ENCODE data around the gene BTN3A1.
"Not testable (repeated sequence)": the region's sequence is repeated elsewhere in the genome, so short reads cannot be mapped to it uniquely, and the experiment has no call there.

BTN3A1 gene

DNA sequence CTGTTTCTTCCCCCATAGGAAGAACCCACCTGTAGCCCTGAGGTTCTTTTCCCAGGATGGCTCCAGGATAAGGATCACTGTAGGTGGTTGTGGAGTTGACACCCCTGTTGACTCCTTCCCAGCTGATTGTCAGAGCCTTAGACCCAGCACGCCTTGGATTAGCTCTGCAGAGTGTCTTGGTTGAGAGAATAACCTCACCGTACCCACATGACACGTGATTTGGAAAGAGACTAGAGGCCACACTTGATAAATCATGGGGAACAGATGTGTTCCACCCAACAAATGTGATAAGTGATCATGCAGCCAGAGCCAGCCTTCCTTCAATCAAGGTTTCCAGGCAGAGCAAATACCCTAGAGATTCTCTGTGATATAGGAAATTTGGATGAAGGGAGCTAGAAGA, 12.2 kb downstream of the BTN3A1 start:
- no peak for DNase-seq (ENCODE audit: low spot score)

DNA sequence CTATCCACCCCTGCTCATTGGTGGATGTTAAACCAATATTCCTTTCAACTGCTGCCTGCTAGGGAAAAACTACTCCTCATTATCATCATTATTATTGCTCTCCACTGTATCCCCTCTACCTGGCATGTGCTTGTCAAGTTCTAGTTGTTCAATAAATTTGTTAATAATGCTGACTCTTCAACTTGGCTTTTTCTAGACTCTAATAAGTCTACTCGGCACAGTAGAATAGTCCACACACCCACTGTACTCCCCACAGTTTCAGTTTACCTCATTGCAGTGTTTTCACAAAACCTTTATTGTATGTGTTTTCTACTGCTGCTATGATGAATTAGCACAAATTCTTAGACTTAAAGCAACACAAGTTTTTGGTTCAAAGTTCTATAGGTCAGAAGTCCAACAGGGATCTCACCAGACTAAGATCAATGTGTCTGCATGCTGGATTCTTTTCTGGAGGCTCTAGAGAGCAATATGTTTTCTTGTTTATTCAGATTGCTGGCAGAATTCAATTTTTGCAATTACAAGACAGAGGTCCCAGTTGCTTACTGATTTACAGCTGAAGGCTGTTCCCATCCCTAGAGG, 13.1 kb downstream of the BTN3A1 start:
- no peak for DNase-seq (ENCODE audit: low spot score)

DNA sequence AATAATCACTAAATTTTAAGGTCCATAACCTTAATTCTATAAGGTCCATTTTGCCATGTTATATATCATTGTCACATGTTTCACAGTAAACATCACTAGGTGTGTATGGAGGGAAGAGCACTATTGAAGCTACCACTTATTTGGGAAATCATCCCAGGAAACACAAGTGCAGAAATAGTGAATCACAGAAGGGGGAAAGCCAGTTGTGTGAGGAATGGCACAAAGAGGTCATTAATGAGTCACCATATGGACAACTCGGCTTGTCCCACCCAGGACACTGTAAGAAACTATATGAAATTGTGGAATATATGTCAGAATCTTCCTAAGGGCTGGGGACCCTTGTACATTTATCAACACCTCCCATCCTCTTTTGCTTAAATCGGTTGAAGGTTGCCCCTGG, 13.7 kb downstream of the BTN3A1 start:
- no peak for DNase-seq (ENCODE audit: low spot score)

DNA sequence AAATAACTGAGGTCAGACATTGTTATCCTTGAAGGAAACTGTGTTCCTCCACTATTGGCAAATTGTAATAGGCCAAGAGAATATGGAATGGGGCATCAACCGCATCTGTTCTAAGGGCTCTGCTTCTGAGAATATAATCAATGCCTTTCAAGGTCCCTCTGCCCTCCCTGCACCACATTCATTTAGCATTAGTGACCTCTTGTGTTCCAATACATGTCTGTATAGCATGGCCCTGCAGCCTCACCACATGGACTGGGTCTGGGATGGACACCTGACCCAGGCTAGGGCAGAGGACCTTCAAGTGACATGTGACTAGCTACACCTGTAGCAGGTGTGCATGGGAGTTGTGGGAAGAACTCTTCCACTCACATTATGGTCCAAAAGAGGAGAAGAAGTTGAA, 14.2 kb downstream of the BTN3A1 start:
- DNase-seq (ENCODE audit: low spot score): no peak

DNA sequence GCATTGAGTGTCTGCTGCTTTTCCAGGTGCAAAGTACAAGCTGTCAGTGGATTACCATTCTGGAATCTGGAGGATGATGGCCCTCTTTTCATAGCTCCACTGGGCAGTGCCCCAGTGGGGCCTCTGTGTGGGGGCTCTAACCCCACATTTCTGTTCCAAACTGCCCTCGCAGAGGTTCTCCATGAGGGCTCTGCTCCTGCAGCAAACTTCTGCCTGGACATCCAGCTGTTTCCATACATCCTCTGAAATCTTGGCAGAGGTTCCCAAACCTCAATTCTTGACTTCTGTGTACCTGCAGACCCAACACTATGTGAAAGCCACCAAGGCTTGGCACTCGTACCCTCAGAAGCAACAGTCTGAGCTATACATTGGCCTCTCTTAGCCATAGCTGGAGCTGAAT, 16.0 kb downstream of the BTN3A1 start:
- DNase-seq (ENCODE audit: low spot score): not testable (repeated sequence)

DNA sequence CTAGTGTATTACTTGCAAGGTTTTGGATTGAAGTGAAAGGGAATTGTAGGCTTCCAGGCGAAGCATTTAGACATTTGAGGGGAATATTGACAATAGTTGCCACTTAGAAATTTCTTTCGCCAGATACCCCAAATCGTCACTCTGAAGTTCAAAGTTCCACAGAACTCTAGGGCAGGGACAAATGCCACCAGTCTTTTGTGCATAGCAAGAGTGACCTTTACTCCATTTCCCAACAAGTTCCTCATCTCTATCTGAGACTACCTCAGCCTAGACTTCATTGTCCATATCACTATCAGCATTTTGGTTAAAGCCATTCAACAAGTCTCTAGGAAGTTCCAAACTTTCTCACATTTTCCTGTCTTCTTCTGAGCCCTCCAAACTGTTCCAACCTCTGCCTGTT, 16.7 kb downstream of the BTN3A1 start:
- not testable (repeated sequence) for DNase-seq (ENCODE audit: low spot score)

DNA sequence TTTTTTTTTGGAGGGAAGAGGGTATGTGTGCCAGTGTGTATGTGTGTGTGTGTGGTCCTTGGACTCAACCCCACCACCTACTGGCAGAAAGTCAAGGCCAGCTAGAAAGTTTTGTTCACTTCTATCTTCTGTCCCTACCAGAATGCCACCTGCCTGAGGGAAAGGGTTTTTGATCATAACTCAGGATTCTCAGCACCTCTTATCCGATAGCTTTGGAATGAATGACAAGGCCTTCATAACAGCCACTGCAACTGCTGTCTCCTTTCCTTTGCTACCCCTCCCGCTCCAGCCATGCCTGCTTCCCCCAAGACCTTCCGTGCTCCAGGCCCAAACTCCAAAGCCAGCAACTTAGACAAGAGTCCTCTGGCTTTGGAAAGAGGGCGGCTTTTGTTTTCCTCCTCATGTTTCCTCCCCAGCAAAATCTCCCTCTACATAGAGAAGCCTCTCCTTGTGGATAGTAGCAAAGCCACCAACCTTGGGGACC, 18.7 kb downstream of the BTN3A1 start:
- DNase-seq (ENCODE audit: low spot score): peak; percentile 21

DNA sequence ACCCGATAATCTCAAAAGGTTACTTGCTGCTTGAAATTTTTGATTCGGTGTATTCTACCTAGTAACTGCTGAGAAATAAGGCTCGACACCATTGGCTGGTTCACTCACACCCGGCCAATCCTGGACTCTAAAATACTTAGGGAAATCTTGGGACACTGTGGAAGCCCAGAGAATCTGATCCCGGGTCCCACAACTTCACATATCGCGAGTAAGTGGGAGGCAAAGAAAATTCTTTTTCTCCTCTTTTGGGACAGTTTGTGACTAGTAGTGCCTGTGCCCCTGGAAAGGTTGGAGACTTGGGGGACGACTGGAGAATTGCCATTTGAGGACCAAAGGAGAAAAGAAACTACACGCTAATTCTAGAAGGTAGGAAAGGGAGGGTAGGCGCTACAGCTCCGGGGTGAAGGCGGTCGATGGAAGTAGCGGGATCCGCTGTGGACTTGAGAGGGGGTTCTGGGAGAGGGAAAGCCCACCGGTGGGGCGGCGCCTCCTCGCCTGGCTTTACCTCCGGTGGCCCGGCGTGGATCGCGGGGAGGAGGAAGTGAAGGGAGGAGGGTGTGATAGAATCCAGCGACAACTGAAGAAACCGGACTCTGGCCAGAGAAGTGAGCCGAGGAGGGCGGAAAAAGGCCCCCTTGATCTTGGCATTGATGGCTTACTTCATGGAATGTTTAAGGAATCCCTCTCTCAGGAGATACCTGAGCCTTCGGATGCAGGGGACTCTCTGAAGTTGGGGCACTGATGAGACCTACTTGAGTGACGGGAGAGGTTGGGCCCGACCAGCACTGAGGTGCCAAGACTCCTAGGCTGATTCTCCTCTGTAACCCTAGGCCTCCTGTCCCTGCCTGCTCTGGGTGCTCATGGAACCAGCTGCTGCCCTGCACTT, 19.4 kb downstream of the BTN3A1 start:
- peak; percentile 77 for DNase-seq (ENCODE audit: low spot score)

DNA sequence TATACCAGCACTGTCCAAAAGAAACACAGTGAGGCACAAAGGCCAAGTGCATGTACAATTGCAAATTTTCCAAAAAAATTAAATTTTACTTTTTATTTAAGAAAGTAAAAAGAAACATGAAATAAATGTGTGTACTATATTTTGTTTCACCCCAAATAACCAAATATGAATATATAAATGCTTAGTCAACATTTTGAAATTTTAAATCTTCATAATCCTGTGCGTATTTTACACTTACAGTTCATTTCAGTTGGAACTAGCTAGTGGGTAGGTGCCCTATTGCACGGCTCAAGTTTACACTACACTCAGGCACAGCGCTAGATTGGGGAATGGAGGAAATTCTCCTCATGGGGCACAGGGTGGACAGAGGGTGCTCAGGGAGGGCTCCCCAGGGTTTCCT, 20.3 kb downstream of the BTN3A1 start:
- DNase-seq (ENCODE audit: low spot score): no peak

DNA sequence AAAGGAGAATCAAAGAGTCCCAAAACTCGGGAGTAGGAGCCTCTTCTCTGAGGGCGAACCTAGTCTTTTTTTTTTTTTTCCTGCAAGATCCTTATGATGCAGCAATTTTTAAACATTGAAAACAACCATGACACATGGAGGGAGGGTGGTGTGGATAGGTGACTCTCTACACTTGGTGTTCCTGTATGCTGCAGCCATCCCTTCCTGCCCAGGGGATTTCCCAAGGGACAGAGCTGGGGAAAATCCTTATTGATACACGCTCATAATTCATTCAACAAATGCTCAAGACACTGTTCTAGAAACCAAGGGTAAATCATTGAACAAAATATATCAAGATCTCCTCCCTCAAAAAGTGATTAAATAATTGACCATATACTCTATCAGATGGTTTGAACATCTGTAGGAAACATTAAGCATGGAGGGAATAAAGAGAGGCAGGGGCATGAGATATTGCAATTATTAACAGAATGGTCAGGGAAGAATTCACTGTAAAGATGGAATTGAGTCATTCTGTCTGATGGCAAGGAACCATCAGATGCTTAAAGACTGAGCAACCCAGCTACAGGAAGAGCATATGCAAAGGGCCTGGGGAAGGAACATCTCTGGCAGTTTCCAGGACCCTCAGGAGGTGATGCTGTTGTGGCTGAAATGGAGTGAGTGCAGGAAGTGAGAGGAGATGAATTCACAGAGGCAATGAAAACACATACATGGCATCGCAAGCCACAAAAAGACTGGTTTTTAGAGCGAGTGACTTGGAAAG, 24.8 kb downstream of the BTN3A1 start:
- DNase-seq (ENCODE audit: low spot score): no peak

DNA sequence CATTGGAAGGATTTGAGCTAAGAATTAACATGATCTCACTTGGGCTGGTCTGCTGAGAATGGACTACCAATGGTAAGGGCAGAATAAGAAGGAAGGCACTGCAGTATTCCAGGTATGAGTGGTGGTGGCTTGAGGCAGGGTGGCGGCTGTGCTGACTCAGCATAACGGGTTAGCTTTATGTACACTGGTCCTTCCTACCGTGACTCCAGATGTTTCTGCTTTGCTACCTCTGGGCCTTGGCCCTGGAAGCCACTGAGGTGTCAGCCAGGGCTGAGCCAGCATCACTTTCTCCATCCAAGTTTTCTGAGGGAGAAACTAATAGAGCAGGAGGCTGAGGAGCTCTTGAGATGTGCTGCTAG, 25.4 kb downstream of the BTN3A1 start:
- DNase-seq (ENCODE audit: low spot score): no peak

DNA sequence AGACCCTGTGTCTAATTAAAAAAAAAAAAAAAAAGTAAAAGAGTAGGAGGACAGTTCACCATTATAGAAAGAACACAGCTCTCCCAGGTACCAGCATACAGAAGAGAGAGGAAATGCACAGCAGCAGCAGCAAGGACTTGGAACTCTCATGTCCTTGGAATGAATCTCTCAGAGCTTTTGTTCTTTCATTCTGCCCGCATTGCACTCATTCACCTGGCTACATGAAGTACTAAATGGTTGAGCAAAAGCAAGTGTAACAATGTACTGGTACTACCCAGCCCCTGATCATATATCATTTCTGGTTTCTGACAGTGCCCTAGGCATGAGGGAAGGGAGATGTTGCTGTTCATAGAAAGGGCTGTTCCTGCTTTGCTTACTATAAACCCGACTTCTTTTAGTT, 26.1 kb downstream of the BTN3A1 start:
- no peak for DNase-seq (ENCODE audit: low spot score)

DNA sequence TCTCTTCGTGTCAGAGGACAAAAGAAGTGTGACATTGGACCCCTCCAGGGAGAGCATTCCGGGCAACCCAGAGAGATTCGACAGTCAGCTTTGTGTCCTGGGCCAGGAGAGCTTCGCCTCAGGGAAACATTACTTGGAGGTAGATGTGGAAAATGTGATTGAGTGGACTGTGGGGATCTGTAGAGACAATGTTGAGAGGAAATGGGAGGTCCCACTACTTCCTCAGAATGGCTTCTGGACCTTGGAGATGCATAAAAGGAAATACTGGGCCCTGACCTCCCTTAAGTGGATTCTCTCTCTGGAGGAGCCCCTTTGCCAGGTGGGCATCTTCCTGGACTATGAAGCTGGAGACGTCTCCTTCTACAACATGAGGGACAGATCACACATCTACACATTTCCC, 28.7 kb downstream of the BTN3A1 start:
- DNase-seq (ENCODE audit: low spot score): no peak

DNA sequence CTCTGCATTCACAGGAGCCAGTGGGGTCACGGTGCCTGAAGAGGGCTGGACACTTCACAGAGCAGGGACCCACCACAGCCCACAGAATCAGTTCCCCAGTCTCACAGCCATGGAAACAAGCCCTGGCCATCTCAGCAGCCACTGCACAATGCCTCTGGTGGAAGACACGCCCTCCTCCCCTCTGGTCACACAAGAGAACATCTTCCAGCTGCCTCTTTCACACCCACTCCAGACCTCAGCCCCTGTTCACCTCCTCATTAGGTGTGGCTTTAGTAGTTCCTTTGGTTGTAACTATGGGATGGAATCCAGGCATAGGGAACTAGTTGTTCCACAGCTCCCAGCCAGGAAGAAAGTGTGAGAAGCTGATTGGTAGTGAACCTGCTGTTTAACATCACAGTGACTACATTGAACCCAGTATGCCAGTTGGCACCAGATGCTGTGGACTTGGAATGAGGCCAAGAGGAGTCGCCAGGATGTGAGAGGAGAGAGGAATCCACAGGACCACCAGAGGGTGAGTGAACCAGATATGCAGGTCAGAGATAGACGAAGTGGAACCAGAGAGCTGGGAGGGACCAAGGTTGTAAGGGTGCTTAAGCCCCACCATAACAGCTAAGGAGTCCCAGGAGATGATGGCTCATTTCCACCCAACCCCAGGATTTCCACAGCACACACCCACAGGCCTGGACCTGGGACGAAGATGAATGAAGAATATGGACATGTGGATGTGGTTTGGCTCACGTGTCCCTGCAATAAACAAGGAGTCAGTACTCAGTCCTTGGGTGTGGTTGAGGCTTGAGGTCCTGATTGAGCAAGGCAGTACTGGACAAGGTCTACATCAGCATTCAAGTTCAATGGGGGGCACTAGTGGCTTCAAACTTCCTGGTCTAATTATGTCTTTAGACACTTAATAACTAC, 29.4 kb downstream of the BTN3A1 start:
- DNase-seq (ENCODE audit: low spot score): no peak

DNA sequence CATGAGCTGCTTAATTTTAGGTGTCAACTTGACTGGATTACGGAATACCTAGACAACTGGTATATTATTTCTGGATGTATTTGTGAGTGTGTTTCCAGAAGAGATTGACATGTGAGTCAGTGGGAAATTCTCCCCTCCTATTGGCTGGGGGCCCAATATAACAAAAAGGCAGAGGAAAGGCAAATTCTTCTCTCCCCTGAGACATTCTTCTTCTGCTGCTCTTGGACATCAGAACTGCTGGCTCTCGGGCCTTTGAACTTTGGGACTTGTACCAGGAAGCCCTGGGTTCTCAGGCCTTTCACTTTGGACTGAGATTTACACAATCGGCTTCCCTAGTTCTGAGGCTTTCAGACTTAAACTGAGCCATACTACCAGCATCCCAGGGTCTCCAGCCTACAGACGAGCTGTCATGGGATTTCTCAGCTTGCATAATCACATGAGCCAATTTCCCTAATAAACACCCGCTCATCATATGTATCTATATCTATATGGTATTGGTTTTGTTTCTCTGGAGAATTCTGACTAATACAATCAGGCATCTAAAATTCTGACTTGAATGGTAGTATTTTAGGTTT, 30.6 kb downstream of the BTN3A1 start:
- DNase-seq (ENCODE audit: low spot score): no peak

DNA sequence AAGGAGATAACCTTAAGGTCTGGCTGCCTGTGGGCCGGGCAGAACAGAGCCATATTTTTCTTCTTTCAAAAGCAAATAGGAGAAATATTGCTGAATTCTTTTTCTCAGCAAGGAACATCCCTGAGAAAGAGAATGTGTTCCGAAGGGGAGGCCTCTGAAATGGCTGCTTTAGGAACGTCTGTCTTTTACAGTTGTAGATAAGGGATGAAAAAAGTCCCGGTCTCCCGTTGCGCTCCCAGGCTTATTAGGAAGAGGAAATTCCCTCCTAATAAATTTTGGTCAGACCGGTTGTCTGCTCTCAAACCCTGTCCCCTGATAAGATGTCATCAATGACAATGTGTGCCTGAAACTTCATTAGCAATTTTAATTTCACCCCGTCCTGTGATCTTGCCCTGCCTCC, 31.6 kb downstream of the BTN3A1 start:
- not testable (repeated sequence) for DNase-seq (ENCODE audit: low spot score)

DNA sequence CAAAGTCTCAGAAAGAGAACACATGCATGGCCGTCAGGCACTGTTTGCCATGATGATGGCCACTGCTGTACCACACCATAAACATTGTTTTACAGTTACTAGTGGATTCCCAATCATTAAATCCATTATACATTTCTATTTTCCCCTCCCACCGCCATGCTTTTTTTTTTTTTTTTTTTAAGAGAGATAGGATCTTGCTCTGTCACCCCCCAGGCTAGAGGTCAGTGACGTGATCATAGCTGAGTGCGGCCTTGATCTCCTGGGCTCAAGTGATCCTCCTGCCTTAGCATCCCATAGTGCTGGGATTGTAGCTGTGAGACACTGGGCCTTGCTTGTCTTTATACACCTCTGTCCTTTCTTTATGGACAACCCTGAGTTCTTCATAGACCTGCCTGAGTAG, 33.9 kb downstream of the BTN3A1 start:
- DNase-seq (ENCODE audit: low spot score): no peak

DNA sequence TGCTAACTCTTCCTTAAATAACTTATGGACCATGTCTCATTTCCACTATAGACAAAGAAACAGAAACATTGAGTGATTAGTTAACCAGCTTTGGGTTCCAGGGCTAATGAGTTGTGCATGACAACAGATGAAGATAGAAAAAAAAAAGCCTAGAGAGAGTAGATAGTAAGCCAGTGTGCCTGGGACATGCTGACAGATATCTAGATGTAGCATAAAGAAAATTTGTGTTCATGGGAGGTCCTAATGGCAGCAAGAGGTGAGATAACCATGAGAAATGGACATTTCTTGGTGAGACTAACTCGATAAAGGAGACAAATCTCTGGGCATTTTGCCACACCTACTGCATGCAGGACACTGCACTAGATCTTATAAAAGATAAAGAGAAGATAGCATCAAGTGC, 35.5 kb downstream of the BTN3A1 start:
- DNase-seq (ENCODE audit: low spot score): no peak

DNA sequence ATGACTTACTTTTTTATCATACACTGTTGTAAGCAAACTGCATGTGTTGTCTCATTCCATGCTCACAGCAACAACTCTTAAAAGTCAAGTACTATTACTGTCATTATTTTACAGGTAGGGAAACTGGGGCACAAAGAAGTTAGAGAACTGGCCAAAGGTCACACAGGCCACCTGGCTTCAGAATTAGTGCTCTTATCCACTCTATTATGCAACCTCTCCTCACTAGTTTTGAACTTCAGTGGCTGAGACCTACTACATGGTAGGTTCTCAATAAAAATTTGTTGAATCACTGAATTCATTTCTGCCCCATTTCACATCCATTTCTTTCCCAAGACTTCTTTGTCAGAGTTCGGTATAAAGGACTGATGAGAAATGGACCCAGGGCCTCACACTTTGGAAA, 35.9 kb downstream of the BTN3A1 start:
- DNase-seq (ENCODE audit: low spot score): no peak

DNA sequence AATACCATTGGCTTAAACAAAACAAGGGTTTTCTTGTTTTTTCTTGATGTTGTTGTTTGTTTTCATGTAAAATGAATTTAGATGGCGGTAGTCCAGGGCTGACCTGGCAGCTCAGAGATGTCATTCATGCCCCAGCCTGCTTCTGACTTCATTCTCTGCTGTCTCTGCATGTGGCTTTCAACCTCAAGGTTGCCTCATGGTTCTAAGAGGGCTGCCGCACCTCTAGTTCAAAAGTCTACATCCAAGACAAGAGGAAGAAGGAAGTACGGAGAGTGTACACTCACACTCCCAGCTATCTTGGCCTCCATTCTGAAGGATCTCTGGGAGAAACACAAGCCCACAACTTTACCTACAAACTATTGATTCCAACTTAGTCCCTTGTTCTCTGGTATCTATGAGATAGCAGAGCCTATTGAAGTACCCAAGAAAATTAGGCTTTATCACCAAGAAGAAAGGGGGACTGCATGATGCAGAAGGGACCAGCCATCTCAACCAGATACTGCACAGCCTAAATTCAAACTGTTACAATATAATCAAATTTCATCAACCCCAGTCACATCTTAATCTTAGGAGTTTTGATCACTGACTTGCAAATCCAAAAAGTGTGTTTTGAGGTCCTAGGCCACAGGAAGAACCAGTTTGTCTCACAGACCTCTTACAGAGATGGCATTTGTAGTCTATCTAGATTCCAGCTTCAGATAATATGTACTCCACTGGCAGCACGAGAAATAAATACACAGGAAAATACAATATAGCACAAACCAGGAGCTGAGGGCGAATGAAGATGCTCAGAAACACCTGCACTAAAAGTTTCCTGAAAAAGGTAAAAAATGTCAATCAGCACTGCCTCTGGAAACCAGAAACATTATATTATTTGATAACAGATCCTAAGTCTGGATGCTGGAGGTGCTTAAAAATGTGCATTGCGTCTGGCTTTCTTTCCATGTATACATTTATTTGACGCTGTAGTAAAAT, 37.4 kb downstream of the BTN3A1 start:
- no peak for DNase-seq (ENCODE audit: low spot score)

Data from SK-N-DZ (cell line).